ENCODE data around the gene ANO1.

The ANO1 gene

DNA sequence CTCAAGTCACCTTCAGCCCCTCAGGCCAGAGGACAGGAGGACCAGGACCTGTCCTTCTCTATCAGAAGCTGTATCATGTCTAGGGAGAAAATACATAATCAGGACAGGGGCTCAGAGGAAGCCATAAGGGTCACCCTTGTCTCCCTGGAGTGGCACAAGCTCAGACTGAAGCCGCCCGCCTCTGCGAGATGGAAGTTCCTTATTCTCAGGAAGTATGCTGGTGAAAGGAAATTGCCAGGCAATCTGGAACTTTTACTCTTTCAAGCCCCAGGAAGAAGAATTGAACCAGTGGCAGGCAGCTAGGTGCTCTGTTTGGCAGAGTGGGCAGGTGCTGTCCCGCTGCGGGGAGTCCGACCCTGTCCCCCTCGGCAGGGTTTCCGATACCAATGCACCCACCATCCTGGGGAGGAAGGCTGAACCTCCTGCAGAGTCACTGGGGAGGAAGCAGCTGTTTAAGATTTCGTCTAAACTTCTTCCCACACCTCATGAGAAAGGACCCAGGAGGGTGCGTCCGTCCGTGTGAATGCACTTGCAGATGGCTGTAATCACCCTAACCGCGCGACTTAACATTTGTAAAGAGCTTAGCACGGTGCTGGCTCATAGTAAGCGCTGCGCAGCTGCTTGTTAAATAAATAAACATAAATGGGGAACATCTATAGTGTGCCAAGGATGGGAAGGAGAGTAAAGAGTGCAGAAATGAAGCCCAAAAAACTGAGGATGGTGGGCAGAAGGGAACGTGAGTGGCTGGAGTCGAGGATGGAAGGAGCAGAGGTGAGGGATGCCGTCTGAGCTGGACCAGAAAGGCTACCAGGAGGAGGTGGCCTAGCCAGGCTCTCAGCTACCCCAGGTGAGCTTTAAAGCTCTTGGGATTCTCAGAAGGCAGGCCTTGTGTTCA is 5.0 kb upstream of the ANO1 start:
- DNase-seq (ENCODE audit: low read depth in 2 of 3, low spot score in 2 of 3) = no peak

GRCh38 chr11:70073871-70074371 is 4.2 kb upstream of the ANO1 start:
- DNase-seq (ENCODE audit: low read depth in 2 of 3, low spot score in 2 of 3) = no peak

DNA sequence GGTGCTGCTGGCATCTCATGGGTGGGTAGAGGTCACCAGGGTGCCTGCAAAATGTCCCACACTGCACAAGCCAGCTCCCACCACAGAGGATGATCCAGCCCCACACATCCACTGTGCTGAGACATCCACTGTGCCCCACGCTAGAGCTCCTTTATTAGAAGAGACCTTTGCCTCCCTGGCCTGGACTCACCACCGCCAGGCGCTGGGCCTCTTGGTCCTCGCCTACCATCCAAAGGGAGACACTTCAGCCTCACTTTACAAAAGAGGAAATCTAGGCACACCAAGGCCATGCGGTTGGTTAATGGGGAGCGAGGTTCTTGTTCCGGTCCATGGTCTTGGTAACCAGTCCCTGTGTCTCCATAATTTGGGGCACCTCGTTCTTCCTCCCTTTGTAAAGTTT is 3.4 kb upstream of the ANO1 start:
- DNase-seq (ENCODE audit: low read depth in 2 of 3, low spot score in 2 of 3) = no peak

GRCh38 chr11:70075836-70076235 is 2.3 kb upstream of the ANO1 start:
- no peak for DNase-seq (ENCODE audit: low read depth in 2 of 3, low spot score in 2 of 3)

DNA sequence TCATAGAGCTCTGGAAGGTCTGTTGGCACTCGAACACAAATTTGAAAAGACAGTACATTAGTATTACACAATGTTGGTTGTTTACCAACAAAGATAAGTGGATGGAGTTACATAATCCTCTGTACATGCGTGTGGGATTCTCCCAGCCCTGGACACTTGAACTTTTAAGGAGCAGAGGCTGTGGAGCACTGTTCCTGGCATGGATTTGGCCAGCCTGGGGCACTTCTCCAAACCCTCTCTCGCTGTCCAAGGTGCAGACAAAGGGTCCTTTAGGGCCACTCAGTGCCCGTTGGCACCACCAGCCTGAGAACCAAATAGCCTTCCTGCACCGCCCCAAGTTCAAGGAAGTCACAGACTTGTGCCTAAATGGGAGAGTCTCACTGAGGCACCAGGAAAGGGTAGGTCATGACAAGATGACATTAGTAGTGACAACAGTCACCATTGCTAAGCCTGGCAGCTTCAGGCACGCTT is 1.6 kb upstream of the ANO1 start:
- DNase-seq (ENCODE audit: low read depth in 2 of 3, low spot score in 2 of 3) = no peak

DNA sequence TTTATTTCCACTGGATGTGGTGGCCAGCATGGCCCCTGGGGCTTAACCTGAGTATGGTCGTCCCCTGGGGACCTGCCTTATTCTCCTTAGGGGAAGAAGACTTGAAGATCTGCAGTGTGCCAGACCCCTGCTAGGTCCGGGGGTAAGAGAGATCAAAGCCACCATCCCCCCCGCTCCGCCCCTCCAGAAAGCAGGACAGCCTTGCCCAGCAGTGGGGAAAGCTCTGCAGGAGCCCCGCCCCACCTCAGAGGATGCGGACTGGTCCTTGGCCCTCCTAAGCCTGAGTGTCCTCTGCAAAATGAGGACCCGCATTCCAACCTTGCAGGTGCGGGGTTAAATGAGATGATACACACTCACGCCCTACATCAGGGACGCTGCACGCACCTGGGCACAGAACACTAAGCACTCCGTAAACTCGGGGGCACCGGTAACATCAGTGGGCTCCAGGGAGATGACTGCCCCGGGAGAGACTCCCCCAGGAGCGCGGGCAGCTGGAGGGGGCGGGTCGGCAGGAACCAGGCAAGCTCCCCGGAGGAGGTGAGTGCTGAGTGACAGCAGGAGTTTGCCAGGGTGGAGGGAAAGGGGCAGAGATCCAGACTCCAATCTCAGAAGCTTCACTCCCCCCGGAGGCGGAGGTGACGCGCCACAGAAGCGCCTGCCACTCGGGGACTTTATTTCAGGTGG is 564 bp upstream of the ANO1 start:
- DNase-seq (ENCODE audit: low read depth in 2 of 3, low spot score in 2 of 3) = no peak

- DNase-seq (ENCODE audit: low read depth in 2 of 3, low spot score in 2 of 3) = no peak
Observed at GRCh38 chr11:70078781-70079616, 882 bp downstream of the ANO1 start.

DNA sequence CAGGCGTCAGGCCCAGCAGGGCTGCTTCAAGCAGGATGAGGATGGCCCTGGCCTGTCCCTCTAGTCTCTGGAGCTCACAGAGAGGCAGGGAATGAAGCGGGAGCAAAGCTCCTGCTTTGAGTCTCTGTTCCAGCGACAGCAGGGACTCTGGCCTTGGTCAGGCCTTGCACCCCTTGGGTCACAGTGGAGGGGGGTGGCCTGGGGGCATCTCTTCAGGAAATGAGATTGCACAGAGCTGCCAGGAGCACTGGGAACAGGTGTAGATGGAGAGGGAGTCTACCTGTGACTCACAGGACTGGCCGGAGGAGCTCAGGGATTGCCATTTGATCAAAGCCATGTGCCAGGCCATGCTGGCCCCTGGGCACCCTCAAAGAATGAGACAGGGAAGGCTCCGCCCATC is 1.6 kb downstream of the ANO1 start:
- DNase-seq (ENCODE audit: low read depth in 2 of 3, low spot score in 2 of 3) = no peak

DNA sequence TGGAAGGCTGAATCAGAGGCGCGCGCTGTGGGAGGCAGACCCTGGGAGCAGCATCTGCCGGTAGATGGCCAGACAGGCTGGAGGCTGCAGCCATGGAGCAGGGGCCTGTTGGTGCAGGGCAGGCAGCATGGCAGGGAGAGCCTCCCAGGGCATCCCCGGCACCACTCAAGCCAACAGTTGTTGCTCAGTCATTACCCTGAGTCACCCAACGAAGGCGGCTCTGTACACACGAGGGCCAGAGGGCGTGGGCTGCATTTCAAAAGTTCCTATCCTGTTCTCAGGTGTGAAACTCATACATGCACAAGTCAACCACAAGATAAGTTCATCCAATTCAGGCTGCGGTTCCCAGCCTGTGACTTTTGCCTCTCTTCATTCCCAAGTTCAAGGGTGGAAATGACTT is 2.6 kb downstream of the ANO1 start:
- DNase-seq (ENCODE audit: low read depth in 2 of 3, low spot score in 2 of 3) = no peak

DNA sequence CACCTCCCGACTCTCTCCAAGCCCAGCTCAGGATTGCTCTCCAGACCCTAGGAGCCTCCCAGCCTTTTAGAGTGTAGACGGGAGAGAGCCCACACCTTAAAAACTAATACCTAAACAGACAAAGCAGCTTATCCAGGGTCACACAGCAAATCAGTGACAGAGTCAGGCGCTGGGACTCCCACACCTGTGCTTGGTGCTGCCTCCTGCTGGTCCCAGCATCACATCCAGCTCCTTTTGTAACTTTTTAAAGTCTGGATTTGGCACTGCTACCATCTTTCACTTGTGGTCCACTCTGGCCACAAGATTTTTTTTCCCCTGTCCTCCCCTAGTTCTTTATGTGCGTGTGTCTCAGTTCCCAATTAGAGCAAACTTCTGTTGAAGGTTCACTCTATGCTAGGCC is 4.7 kb downstream of the ANO1 start:
- no peak for DNase-seq (ENCODE audit: low read depth in 2 of 3, low spot score in 2 of 3)

DNA sequence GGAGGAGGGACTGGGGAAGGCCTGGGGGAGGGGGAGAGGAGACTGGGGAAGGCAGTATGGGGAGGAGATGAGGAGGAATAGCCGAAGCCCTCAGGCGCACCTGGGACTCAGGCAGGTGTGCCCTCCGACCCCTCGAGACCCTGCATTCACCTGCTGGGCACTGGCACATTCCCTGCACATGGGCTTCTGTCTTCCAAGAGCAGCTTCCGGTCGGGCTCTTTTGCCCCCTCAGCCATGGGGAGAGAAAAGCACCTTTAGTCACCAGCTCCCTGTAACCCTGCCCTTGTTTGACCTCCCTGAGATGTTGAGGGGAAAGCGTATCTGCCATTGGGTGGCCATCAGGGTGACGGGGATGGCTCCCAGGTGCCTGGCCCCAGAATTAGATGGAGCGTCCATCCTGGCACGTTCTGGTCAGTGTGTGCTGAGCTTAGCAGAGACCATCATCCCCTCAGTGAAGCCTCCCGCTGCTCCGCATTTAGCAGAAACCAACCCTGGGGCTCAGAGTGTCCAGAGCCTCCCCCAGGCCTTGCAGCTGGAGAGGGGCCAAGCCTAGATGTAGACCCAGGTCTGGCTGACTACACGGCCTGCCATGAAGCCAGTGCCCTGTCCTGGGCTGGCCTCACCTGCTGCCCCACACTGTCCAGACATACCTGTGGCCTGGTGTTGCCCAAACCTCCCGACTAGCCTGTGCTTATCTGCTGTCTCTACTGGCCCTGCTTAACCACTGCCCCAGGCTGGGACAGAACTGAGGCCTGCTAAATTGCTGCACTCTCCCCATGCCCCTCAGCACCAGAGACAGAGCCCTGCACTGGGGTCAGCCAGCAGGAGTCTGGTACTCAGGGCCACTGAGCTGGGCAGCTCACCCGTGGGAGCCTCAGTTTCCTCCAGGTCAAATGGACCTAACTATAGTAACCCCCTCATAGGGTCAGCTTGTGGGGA is 6.2 kb downstream of the ANO1 start:
- DNase-seq (ENCODE audit: low read depth in 2 of 3, low spot score in 2 of 3) = no peak

DNA sequence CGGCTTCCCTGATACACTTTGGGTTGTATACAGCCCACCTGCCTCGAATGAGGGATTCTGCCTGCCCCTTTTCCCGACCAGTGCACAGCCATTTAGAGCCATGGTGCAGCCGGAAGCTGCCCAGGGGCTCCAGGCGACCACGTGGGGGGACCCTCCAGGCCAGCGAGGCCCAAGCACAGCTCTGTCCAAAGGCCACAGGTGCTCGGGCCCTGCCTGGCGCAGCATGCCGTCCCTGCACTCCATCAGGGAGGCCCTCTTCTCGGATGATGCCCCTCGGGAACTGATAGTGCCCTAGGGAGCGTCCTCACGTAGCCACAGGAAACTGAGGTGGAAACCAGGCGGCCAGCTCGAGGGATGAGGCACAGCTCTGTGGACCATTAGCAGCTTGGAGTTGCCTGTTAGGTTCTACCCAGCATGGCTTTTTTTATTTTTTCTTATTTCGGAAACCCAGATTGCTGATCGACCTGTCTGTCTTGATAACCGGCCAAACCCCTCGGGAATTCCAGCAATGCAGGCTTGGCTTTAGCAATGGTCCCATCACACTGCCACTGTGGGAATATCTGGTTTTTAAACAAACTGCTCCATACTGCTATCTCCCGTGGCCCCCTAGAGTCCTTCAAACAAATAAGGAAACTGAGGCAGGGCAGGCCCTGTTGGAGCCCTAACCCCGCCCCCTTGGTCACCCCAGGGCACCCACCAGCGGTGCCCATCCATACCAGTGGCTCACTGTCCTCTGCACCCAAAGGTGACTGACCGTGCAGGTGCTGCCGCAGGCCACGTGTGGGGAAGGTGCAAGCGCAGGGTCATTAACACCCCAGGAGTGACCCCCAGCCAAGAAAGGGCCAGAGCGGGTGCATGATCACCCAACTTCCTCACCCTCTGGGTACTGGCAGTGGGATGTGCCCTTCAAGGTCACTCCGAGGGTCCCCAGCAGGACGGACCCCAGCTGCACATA is 8.0 kb downstream of the ANO1 start:
- no peak for DNase-seq (ENCODE audit: low read depth in 2 of 3, low spot score in 2 of 3)

DNA sequence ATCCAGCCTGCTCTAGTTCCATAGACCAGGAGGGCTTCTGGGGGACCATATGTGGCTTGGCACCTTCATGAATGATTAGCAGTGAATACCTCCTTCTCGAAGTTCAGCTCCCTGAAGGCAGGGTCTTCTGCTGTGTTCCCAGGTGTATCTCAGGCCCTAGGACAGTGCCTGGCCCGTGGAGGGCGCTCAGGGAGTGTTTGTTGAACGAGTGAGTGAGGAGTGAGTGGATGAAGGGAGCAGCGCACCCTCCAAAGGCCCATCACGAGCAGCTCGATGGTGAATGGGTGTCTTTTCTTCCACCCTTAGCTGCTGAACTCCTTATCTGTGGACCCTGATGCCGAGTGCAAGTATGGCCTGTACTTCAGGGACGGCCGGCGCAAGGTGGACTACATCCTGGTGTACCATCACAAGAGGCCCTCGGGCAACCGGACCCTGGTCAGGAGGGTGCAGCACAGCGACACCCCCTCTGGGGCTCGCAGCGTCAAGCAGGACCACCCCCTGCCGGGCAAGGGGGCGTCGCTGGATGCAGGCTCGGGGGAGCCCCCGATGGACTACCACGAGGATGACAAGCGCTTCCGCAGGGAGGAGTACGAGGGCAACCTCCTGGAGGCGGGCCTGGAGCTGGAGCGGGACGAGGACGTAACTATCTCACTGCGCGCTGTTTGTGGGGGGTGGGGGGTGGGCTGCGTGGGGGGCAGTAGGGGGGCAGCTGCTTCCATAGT is 9.5 kb downstream of the ANO1 start:
- no peak for DNase-seq (ENCODE audit: low read depth in 2 of 3, low spot score in 2 of 3)

DNA sequence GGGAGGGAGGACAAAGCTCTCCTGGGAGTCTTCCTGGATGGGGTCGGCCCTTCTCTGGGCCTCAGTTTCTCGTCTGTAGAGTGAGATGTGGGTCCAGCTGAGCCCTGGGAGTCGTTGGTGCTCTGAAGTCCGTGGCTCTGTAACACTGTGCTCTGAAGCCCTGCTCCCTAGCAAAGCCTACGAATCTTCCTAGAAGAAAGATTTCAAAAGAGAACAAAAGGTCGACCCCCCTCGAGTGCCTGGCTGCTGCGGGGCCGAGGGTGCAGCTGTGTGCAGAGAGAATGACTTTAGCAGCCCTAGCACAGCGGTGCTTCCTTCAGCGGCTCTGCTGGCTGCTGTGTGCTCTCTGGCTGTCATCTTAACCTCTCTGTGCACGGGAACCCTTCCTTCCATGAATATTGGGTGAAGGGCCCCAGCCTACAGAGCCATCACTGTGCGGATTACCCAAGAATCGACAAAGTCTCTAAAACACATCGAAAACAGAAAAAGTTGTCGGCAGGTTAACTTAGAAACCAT is 10.7 kb downstream of the ANO1 start:
- DNase-seq (ENCODE audit: low read depth in 2 of 3, low spot score in 2 of 3) = no peak

DNA sequence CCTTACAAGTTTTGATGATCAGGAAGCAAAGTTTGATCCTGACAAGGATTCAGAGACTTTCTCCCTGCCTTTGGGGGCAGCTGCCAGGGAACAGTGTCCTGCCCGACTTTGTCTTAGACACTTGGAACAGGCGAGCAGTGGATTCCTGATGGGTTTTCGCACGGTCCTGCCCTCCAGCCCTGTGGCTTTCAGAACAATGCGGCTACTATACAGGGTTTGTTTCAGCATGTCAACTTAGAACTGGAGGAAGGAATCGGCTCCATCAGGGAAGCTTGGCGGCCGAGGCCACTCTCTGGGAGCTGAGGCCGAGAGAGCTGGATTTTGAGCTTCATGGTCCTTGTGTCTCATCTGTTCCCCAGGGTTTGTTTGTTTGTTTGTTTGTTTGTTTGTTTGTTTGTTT is 11.5 kb downstream of the ANO1 start:
- no peak for DNase-seq (ENCODE audit: low read depth in 2 of 3, low spot score in 2 of 3)

DNA sequence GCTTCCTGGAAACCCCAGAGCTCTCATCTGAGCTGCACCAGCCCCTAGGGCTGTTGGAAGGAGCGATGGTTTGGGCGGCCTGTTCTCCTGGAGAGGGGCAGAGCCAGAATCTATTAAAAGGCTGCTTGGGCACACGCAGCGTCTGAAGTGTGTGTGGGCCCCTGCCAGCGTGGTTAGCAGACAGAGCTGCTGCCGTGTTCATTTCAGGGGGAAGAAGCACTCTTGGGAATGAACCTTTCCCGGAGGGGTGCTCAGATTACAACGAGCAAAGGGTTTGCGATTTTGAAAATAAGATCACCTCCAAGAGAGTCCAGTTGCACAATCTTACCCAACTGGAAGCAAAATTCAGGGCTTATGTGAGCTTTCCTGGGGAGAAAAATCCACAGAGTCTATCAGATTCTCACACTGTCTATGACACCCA is 12.9 kb downstream of the ANO1 start:
- no peak for DNase-seq (ENCODE audit: low read depth in 2 of 3, low spot score in 2 of 3)

DNA sequence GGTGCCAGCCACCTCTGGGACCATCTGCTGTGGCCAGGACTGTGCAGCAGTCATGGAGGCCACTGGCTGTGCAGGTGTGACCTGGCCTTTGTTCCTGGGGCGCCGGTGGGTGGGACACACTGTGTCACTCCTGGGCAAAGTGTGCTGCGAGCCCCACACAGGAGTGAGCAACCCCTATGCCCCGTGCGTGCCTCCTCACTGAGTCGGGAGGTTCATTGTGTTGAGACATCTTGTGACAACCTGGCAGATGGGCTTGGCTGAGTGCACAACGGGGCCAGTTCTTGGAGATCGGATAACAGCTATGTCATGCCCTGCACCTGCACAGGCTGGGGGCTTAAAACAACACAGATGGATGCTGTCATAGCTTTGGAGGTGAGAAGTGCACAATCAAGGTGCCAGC is 13.5 kb downstream of the ANO1 start:
- no peak for DNase-seq (ENCODE audit: low read depth in 2 of 3, low spot score in 2 of 3)

GRCh38 chr11:70092959-70093715 is 15.0 kb downstream of the ANO1 start:
- no peak for DNase-seq (ENCODE audit: low read depth in 2 of 3, low spot score in 2 of 3)
